Activated naive CD8-positive, alpha-beta T cell (primary cell): ENCODE data around the gene GLOD4.
"Not testable (repeated sequence)": the region's sequence is repeated elsewhere in the genome, so short reads cannot be mapped to it uniquely, and the experiment has no call there.

Experiments used
- H3K27ac Mint-ChIP-seq: one replicate; pipeline ENCODE4 v1.8.0; 2021; ENCODE audit warnings: mixed read lengths
- H3K27me3 Mint-ChIP-seq: one replicate; pipeline ENCODE4 v1.8.0; 2021; ENCODE audit warnings: mixed read lengths
- H3K36me3 Mint-ChIP-seq: one replicate; pipeline ENCODE4 v1.8.0; 2021; ENCODE audit warnings: mixed read lengths
- H3K4me1 Mint-ChIP-seq: one replicate; pipeline ENCODE4 v1.8.0; 2021; ENCODE audit warnings: low read depth, mixed read lengths
- H3K4me3 Mint-ChIP-seq: one replicate; pipeline ENCODE4 v1.8.0; 2021; ENCODE audit warnings: mild to moderate bottlenecking, mixed read lengths
- H3K9me3 Mint-ChIP-seq: one replicate; pipeline ENCODE4 v1.8.0; 2021; ENCODE audit warnings: low read depth, mixed read lengths

GLOD4 gene

DNA sequence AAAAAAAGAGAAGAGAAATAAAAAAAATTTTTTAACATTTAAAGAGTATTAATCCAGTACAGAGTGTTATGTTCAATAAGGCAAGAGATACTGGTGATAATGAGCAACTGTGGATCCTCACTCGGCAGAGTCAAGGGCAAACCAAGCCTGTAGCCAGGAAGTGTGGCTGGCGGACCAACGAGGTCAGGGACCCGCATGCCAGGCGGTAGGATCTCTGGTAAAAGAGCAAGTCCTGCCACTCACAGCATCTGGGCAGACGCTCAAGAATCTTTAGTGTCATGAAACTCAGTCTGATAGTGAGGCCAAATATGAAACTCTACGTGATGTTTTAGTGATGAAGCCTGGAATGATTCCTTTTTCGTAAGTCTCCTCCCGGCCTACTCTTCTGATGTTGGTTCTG lies 21.7 kb downstream of the GLOD4 start:
- no peaks in the 10 kb centered on the region for H3K27me3 Mint-ChIP-seq
- no peak overlapping the region for H3K4me3 Mint-ChIP-seq
- peaks cover 2% of the 10 kb centered on the region for H3K36me3 Mint-ChIP-seq
- H3K9me3 Mint-ChIP-seq: no peaks in the 10 kb centered on the region
- H3K27ac Mint-ChIP-seq: no peak overlapping the region
- no peaks in the 10 kb centered on the region for H3K4me1 Mint-ChIP-seq

DNA sequence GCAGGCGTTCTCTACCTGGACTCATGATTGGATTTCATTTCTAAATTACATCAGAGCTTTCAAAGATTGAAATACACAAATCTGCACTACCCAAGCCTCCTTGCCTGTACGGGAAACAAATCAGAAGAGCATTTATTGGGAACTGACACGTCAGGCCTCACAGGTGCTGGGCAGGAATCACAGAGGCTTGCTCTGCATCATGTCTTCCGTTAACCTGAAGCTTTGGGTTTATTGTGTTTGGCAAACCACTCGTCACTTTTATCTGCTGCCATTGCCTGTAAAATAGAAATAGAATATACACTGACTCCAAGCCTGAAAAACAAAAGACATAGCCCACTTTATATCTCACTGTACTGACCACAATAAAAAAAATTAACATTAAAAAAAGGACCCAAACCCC lies 22.1 kb downstream of the GLOD4 start:
- Mint-ChIP-seq H3K9me3 (no peaks in the 10 kb centered on the region), H3K27me3 (no peaks in the 10 kb centered on the region), H3K27ac (no peak overlapping the region), H3K36me3 (no peaks in the 10 kb centered on the region), H3K4me3 (no peak overlapping the region), H3K4me1 (no peaks in the 10 kb centered on the region)

DNA sequence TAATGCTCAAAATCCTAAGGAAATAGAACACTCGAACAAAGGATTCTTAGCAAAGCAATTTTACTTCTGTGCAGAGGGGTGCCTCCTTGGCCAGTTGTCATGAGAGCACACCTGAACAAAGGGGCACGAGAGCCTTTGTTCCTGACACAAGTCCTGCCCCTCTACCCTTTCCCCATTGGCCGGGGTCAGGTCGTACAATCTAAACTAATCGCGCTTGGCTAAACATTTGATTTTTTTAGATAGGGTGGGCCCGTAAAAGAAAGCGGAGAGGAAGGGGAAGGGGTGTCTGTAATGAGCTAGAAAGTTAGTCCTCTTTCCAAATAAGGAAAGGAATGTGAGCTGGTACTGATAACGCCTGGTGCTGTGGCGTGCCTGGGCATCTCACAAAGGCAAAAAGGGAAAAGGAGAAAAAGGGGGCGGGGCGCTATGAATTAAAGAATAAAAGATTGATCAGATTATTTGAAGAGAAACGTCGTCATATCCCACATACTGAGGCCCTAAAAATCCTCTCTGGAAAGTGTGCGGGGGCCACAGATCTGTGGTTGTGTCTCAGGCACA lies 26.0 kb downstream of the GLOD4 start:
- not testable (repeated sequence) for H3K4me3 Mint-ChIP-seq, H3K9me3 Mint-ChIP-seq, H3K27ac Mint-ChIP-seq, H3K27me3 Mint-ChIP-seq, H3K36me3 Mint-ChIP-seq, H3K4me1 Mint-ChIP-seq

DNA sequence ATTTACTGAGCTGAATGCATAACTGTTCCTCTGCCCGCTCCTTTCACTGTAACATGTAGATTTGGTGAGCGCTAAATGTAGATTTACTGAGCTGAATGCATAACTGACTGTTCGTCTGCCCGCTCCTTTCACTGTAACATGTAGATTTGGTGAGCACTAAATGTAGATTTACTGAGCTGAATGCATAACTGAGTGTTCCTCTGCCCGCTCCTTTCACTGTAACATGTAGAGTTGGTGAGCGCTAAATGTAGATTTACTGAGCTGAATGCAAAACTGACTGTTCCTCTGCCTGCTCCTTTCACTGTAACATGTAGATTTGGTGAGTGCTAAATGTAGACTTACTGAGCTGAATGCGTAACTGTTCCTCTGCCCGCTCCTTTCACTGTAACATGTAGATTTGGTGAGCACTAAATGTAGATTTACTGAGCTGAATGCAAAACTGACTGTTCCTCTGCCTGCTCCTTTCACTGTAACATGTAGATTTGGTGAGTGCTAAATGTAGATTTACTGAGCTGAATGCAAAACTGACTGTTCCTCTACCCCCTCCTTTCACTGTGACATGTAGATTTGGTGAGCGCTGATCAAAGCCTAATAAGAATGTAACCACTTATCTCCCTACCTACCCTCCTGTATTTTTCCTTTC lies 26.6 kb downstream of the GLOD4 start:
- not testable (repeated sequence) for H3K9me3 Mint-ChIP-seq, H3K27ac Mint-ChIP-seq, H3K36me3 Mint-ChIP-seq, H3K27me3 Mint-ChIP-seq, H3K4me3 Mint-ChIP-seq
- peaks cover 16% of the 10 kb centered on the region for H3K4me1 Mint-ChIP-seq

DNA sequence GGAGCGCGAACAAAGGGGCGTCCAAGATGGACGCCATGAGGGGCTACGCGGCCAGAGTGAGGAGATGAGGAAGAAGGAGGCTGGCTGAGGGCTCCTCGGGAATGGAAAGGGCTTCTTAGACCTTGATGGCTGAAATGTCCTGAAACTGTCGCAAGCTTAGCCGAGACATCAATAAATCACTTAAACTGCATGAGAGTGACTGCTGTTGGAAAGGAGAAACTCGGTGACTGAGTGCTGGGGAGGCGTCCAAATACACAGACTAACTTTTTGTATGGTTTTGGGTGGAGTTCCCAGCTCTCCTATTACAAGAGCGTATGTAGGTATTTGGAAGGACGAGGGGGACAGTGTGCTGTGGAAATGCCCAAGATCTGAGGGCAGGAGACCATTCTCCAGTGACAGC lies 28.7 kb downstream of the GLOD4 start:
- Mint-ChIP-seq H3K4me3 (peak overlapping the region; percentile 67), H3K36me3 (peaks cover 13% of the 10 kb centered on the region), H3K27me3 (no peaks in the 10 kb centered on the region), H3K27ac (peak overlapping the region; percentile 83), H3K9me3 (no peaks in the 10 kb centered on the region), H3K4me1 (peaks cover 31% of the 10 kb centered on the region)

DNA sequence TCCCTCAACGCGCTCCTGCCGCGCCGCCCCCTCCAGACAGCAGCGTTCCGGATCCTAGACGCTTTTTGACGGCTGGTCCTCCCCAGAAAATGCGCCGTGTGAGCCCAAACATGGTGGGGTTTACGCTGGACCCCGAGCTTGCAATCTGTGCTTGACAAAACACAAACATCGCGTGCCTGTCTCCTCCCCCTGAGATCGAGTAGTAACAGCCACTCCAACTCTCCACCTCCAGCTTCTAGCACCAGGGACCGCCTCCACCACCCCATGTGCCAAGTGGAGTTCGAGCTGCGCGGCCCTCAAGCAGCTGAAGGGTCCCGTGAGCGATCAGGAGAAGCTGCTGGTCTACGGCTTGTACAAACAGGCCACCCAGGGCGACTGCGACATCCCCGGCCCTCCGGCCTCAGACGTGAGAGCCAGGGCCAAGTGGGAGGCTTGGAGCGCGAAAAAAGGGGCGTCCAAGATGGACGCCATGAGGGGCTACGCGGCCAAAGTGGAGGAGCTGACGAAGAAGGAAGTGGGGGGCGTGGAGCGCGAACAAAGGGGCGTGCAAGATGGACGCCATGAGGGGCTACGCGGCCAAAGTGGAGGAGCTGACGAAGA lies 29.4 kb downstream of the GLOD4 start:
- Mint-ChIP-seq H3K4me1 (peaks cover 36% of the 10 kb centered on the region), H3K4me3 (peak overlapping the region; percentile 93), H3K36me3 (peaks cover 13% of the 10 kb centered on the region), H3K9me3 (no peaks in the 10 kb centered on the region), H3K27ac (peak overlapping the region; percentile 95), H3K27me3 (no peaks in the 10 kb centered on the region)

DNA sequence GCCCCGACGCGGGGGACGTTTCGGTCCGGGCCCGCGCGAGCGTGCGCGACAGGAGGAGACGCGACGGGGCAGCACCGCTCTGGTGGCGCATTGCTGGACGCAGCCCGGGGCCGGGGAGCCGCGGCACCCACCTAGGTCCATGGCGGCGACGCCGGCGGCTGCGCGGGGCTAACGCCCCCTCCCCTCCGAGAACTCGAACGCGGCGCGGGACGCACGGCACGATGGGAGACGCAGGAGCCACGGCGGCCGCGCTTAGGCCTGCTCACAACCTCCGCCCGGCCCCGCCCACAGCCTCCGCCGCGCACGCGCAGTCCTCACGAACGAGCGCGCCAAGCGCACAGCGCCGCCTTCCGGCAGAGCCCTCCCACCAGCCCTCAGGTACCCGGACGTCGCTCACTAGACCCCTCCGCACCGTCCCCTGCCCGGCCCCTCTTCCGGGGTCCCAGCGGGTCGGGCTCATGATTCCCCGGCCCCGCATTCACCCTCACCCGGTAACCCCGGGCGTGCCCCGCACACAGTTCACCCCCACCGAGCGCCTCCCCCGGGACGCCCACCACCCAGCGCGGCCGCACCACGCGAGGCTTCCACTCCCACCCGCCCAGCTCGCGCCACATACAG lies 30.0 kb downstream of the GLOD4 start, which contains the start of gene GEMIN4:
Gene GEMIN4 (minus strand): TSS at position 263 of the 618 bp plus-strand sequence. CDS start 122 bp downstream, at position 141.
- H3K4me3 Mint-ChIP-seq: peak within 1 kb of the TSS; percentile 99
- peaks cover 13% of the 10 kb centered on the region for H3K36me3 Mint-ChIP-seq
- no peaks in the 10 kb centered on the region for H3K9me3 Mint-ChIP-seq
- H3K27me3 Mint-ChIP-seq: no peaks in the 10 kb centered on the region
- peak within 1 kb of the TSS; percentile 99 for H3K27ac Mint-ChIP-seq
- H3K4me1 Mint-ChIP-seq: peaks cover 36% of the 10 kb centered on the region

DNA sequence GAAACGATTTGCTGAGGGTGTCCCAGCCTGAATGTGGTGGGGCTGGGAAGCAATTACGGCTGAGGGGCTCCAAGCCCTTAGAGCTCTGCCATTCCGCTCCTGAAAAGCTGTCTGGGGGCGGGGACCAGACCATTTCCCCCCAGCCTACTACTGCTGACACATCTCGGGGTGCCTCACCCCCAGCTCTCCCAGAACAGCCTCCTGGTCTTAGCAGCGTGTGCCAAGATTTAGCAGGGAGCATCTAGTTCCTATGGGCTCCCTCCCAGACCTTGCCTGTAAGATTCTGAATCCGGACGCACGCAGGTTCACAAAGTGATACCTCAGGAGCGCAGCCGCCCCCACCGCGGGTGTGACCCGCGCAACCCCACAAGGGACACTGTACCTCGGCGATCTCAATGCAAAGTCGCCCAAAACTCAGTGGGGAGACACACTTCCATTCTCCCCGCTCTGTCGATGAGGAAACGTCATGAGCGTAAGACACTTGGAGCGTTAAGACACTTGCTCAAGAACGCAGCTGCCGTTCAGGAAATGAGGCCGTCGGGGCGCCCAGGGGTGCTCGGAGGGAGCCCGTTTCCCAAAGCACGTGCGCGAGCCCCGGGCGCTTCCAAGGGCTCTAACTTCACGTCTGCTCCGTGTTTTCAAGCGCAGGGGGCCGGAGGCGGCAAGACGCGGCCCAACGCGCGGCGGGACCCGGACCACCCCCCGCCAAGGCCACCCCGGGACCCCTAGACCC lies 30.6 kb downstream of the GLOD4 start:
- Mint-ChIP-seq H3K9me3 (no peaks in the 10 kb centered on the region), H3K4me1 (peaks cover 36% of the 10 kb centered on the region), H3K27me3 (no peaks in the 10 kb centered on the region), H3K4me3 (peak overlapping the region; percentile 99), H3K27ac (peak overlapping the region; percentile 99), H3K36me3 (peaks cover 13% of the 10 kb centered on the region)

DNA sequence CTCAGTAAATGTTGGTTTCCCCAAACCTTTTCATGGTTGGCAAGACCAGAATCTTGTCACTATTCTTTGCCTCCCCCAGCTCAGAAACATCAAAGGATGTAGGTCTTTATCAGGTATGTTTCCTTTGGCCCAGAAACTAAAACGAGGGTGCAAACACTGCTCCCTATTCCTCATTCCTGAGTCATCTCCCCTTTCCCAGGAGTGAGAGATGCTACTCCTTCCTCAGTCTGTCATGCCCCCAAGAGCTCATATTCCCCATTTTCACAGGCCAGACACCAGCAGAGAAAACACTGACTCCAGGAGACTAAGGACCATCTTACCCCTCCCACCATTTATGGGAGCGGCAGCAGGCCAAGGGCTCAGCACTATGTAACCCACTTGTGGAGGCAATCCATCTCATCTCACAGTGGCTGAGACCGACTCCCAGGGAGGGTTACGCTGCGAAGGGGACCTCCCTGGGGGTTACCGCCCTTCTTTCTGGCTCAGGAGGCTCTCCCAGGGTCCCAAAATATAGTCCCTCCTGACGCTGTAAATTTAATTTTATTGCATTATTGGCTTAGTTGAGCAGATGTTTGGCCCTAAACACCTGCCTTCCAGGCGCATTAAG lies 31.5 kb downstream of the GLOD4 start:
- Mint-ChIP-seq H3K36me3 (peaks cover 13% of the 10 kb centered on the region), H3K4me3 (peak overlapping the region; percentile 99), H3K4me1 (peaks cover 36% of the 10 kb centered on the region), H3K9me3 (no peaks in the 10 kb centered on the region), H3K27me3 (no peaks in the 10 kb centered on the region), H3K27ac (peak overlapping the region; percentile 99)

DNA sequence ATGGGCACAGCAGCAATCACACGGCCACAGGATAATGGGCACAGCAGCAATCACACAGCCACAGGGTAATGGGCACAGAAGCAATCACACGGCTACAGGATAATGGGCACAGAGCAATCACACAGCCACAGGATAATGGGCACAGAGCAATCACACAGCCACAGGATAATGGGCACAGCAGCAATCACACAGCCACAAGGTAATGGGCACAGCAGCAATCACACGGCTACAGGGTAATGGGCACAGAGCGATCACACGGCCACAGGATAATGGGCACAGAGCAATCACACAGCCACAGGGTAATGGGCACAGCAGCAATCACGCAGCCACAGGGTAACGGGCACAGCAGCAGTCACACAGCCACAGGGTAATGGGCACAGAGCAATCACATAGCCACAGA lies 32.7 kb downstream of the GLOD4 start:
- Mint-ChIP-seq H3K36me3 (peaks cover 14% of the 10 kb centered on the region), H3K4me3 (peak overlapping the region; percentile 99), H3K4me1 (peaks cover 37% of the 10 kb centered on the region)
- H3K27me3 Mint-ChIP-seq, H3K27ac Mint-ChIP-seq, H3K9me3 Mint-ChIP-seq: not testable (repeated sequence)

DNA sequence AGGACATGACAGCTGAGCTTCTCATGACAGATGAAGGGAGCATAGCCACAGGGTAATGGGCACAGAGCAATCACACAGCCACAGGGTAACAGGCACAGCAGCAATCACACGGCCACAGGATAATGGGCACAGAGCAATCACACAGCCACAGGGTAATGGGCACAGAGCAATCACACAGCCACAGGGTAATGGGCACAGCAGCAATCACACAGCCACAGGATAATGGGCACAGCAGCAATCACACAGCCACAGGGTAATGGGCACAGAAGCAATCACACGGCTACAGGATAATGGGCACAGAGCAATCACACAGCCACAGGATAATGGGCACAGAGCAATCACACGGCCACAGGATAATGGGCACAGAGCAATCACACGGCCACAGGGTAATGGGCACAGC lies 33.5 kb downstream of the GLOD4 start:
- H3K27me3 Mint-ChIP-seq, H3K27ac Mint-ChIP-seq, H3K9me3 Mint-ChIP-seq, H3K4me3 Mint-ChIP-seq: not testable (repeated sequence)
- H3K4me1 Mint-ChIP-seq: peaks cover 40% of the 10 kb centered on the region
- H3K36me3 Mint-ChIP-seq: peaks cover 15% of the 10 kb centered on the region

DNA sequence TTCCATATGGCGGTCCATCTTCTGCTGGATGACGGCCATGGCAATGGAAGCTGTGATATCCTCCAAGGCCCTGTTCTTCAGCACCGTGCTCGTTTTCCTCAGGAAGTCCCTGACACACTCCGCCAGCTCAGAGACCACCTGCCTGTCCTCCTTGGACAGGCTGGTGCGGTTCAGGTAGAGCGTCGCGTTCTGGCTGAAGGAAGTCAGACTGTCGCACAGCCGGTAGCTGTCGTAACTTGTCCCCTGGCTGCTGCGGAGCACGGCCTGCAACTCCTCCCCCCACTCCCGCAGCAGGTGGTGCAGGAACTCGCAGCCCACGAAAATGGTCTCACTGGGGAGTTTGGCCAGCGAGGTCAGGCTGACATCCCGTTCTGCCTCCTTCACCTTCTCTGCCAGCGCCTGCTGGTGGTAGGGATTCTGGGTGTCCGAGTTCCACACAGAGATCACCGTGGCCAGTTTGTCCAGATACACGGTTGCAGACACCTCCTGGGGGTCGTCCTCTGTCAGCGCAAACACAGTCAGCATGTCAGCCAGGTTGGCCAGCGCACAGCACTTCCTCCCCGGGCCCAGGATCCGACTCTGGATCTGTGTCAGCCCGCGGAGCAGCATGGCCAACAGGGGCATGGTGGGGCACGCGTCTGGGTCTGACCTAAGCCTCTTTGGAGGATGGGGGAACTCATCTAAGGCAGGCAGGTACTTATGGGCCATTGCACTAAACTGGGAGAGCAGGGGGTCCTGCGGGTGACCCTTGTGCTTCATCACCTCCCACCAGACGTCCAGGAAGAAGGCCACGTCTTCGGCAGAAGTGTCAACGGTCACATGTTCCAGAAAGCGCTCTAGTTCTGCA lies 35.1 kb downstream of the GLOD4 start:
- H3K27ac Mint-ChIP-seq: no peak overlapping the region
- no peak overlapping the region for H3K4me3 Mint-ChIP-seq
- no peaks in the 10 kb centered on the region for H3K27me3 Mint-ChIP-seq
- H3K4me1 Mint-ChIP-seq: peaks cover 40% of the 10 kb centered on the region
- H3K36me3 Mint-ChIP-seq: peaks cover 15% of the 10 kb centered on the region
- no peaks in the 10 kb centered on the region for H3K9me3 Mint-ChIP-seq

DNA sequence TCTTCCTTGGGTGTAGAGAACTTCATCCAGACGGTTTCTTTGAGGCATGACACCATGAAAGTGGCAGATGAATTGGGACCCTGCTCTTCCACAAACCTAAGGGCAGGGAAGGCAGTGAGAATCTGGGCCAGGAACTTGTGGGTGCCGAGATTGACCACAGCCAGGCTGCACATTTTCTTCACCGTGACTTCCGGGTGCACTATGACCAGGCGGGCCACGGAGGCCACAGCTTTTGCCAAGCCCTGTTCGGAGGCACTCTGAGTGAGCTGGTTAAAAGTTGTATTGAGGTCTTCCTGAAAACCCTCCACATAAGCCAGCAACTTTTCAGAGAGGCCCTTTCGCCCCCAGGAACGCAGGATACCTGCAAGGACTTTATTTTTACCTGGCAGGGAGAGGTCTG lies 35.9 kb downstream of the GLOD4 start:
- H3K4me3 Mint-ChIP-seq: no peak overlapping the region
- H3K9me3 Mint-ChIP-seq: no peaks in the 10 kb centered on the region
- peaks cover 17% of the 10 kb centered on the region for H3K36me3 Mint-ChIP-seq
- no peaks in the 10 kb centered on the region for H3K27me3 Mint-ChIP-seq
- no peak overlapping the region for H3K27ac Mint-ChIP-seq
- H3K4me1 Mint-ChIP-seq: peaks cover 38% of the 10 kb centered on the region

DNA sequence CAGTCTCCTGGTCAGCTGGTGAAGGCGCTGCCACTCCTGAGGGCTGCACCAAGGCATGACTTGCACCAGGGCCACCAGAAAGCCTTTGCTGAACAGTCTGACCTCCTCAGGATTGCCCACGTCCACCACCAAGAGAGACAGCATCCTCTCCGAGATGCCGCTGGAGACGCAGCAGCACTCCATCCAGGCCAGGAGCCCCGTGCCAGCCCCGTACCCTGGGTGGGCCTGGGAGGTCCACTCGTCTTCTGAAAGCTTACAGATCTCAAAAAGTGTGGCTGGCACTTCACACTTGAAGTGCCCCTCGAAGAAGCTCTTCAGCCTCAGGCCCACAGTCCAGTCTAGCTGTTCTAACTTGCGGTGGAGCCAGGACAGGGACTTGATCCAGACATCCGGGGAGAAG lies 36.7 kb downstream of the GLOD4 start:
- peaks cover 38% of the 10 kb centered on the region for H3K4me1 Mint-ChIP-seq
- H3K9me3 Mint-ChIP-seq: no peaks in the 10 kb centered on the region
- H3K36me3 Mint-ChIP-seq: peaks cover 12% of the 10 kb centered on the region
- no peak overlapping the region for H3K27ac Mint-ChIP-seq
- H3K4me3 Mint-ChIP-seq: no peak overlapping the region
- H3K27me3 Mint-ChIP-seq: no peaks in the 10 kb centered on the region
